OCI-LY7 (cell line): ENCODE measurements around the gene ZNF747. TPM values are rescaled to one million over a fixed set of nuclear protein-coding genes. Genes with fewer than 3 reads are reported as not detected.
A peak's percentile ranks its signal among the peaks of the same experiment; 100 is the strongest.

Experiments
- BruUV-seq: library from RNA; stranded (reverse); fragments of 400-500 nt; replicated peaks from 2 replicates; lab custom pipeline; 2021; lab: Mats Ljungman, UMichigan
- CTCF ChIA-PET: fragments of 300-600 bp; sonication (Branson Sonifier 250); formaldehyde crosslinking; loops from one replicate; lab custom pipeline; 2022; ENCODE audit warnings: antibody characterized with exemption; ENCODE audit not compliant: unreplicated experiment; lab: Charles Lee
- POLR2A ChIA-PET: fragments of 300-600 bp; sonication (Branson Sonifier 250); formaldehyde crosslinking; loops from one replicate; lab custom pipeline; 2022; ENCODE audit warnings: antibody characterized with exemption; lab: Charles Lee
- DNase-seq: peaks from one replicate; pipeline ENCODE4 v3.0.0-alpha.2; 2015; ENCODE audit warnings: low spot score
- H2AFZ ChIP-seq: fragments of 200-600 bp; sonication (generic), shearing (Covaris generic); 2 replicates; pipeline ENCODE4 v1.6.1; 2014; ENCODE audit warnings: mild to moderate bottlenecking, antibody characterized with exemption, low read length, moderate library complexity
- H3K27ac ChIP-seq: fragments of 200-600 bp; sonication (generic); 2 replicates; pipeline ENCODE4 v1.5.1; 2014; ENCODE audit warnings: mixed run types, low read depth, mild to moderate bottlenecking, moderate library complexity, low read length, inconsistent platforms; ENCODE audit not compliant: poor library complexity, severe bottlenecking
- H3K36me3 ChIP-seq: fragments of 200-600 bp; sonication (generic); 2 replicates; pipeline ENCODE4 v1.6.1; 2014; ENCODE audit warnings: mild to moderate bottlenecking, antibody characterized with exemption, low read length, moderate library complexity, mixed read lengths; ENCODE audit not compliant: insufficient read depth
- H3K4me1 ChIP-seq: fragments of 200-600 bp; sonication (generic); 2 replicates; pipeline ENCODE4 v1.5.1; 2014; ENCODE audit warnings: mild to moderate bottlenecking, low read length; ENCODE audit not compliant: insufficient read depth, poor library complexity, severe bottlenecking
- H3K4me2 ChIP-seq: fragments of 200-600 bp; sonication (generic); 2 replicates; pipeline ENCODE4 v1.6.1; 2014; ENCODE audit warnings: mild to moderate bottlenecking, low read length
- H3K4me3 ChIP-seq: fragments of 200-600 bp; sonication (generic); 2 replicates; pipeline ENCODE4 v1.5.1; 2014; ENCODE audit warnings: mild to moderate bottlenecking, low read depth, low read length; ENCODE audit not compliant: poor library complexity, severe bottlenecking
- H3K79me2 ChIP-seq: fragments of 200-600 bp; sonication (generic); 2 replicates; pipeline ENCODE4 v1.6.1; 2016; ENCODE audit warnings: low read depth, mild to moderate bottlenecking, low read length, moderate library complexity, mixed read lengths; ENCODE audit not compliant: insufficient read depth
- H3K9me2 ChIP-seq: fragments of 200-600 bp; sonication (generic); 2 replicates; pipeline ENCODE4 v1.6.1; 2016; ENCODE audit warnings: mild to moderate bottlenecking, low read length, mixed read lengths; ENCODE audit not compliant: insufficient read depth
- H3K9me3 ChIP-seq: fragments of 200-600 bp; sonication (generic); 2 replicates; pipeline ENCODE4 v1.6.1; 2014; ENCODE audit warnings: mild to moderate bottlenecking, mixed run types, low read length, mixed read lengths
- H4K20me1 ChIP-seq: fragments of 200-600 bp; sonication (generic); 2 replicates; pipeline ENCODE4 v1.6.1; 2014; ENCODE audit warnings: mild to moderate bottlenecking, antibody characterized with exemption, low read length, moderate library complexity, mixed read lengths; ENCODE audit not compliant: insufficient read depth
- CTCF ChIP-seq: fragments of 200-600 bp; sonication (generic); conservative IDR thresholded peaks from 2 replicates; pipeline ENCODE4 v1.5.1; 2014; ENCODE audit warnings: mild to moderate bottlenecking, antibody characterized with exemption, low read length, moderate library complexity, mixed read lengths
- EZH2phosphoT487 ChIP-seq: fragments of 200-600 bp; sonication (generic); IDR thresholded peaks from 2 replicates; pipeline ENCODE4 v1.6.1; 2018; ENCODE audit warnings: low read depth, borderline replicate concordance, mild to moderate bottlenecking, mixed run types, antibody characterized with exemption, low read length, moderate library complexity, mixed read lengths
- intact Hi-C: fragments of 100-400 bp; cut with micrococcal nuclease; formaldehyde crosslinking; loops from one replicate; pipeline ENCODE4 v1.10.0; 2022; ENCODE audit not compliant: unreplicated experiment
- total RNA-seq, 2 experiments: library from RNA; depleted of rRNA in 1 of 2; stranded (reverse); fragments of >200 nt in 1 of 2; shearing (Covaris generic) in 1 of 2; gene quantifications; 2 replicates each; pipeline ENCODE4 v1.2.3, GENCODE V29; 2014 to 2022

ZNF747 gene
- total RNA-seq, 2 experiments from 2014 or later = 17.2 to 22.2 TPM

- DNase-seq = peak; percentile 59
- Histone ChIP-seq H3K27ac (peak overlapping the region; percentile 82), H3K9me3 (no peaks in the 10 kb centered on the region), H3K4me2 (peak overlapping the region; percentile 89), H3K9me2 (no peaks in the 10 kb centered on the region), H3K4me1 (peaks cover 39% of the 10 kb centered on the region), H3K79me2 (peaks cover 28% of the 10 kb centered on the region; the same call in 1 of the 2 replicates), H3K4me3 (peak overlapping the region; percentile 75), H3K36me3 (peaks cover 21% of the 10 kb centered on the region), H4K20me1 (no peaks in the 10 kb centered on the region), H2AFZ (peak overlapping the region; percentile 51)
- TF ChIP-seq EZH2phosphoT487 (no peak), CTCF (no peak)
- POLR2A ChIA-PET = interaction anchor here (0.6 to 4.6 kb wide), 12 partner anchors 22 to 106 kb away, joined by 3 to 54 read pairs (median 4); partner anchors contain the start of genes DCTPP1, ZNF689 and ZNF764
- intact Hi-C loops = loop anchor here (1.0 to 2.0 kb wide), 4 partner anchors 23 to 105 kb away; partner anchors contain the start of genes DCTPP1, ITGAL and ZNF764
- CTCF ChIA-PET = interaction anchor here (0.5 to 1.8 kb wide), 7 partner anchors 22 to 414 kb away, joined by 3 to 19 read pairs (median 4); no protein-coding TSS in a partner anchor
- BruUV-seq = TSS peak; percentile 96
These were observed 583 bp upstream of the ZNF747 start for GRCh38 chr16:30535106-30535776.

- ChIA-PET POLR2A (interaction anchor here (0.6 to 4.6 kb wide), 7 partner anchors 24 to 104 kb away, joined by 3 to 54 read pairs (median 3); partner anchors contain the start of genes DCTPP1, ZNF689 and ZNF764), CTCF (interaction anchor here (0.7 kb wide), 1 partner anchor 95 kb away, joined by 4 read pairs; no protein-coding TSS in a partner anchor)
- Histone ChIP-seq H3K36me3 (peaks cover 21% of the 10 kb centered on the region), H2AFZ (peak overlapping the region; percentile 51), H3K27ac (peak overlapping the region; percentile 82), H3K4me1 (peaks cover 34% of the 10 kb centered on the region), H3K9me3 (no peaks in the 10 kb centered on the region), H3K4me3 (peak overlapping the region; percentile 75), H3K9me2 (no peaks in the 10 kb centered on the region), H3K79me2 (peaks cover 28% of the 10 kb centered on the region; the same call in 1 of the 2 replicates), H4K20me1 (no peaks in the 10 kb centered on the region), H3K4me2 (peak overlapping the region; percentile 89)
- TF ChIP-seq CTCF (peak; percentile 44; the same call in 1 of the 2 replicates), EZH2phosphoT487 (no peak)
- peak; percentile 45 for DNase-seq
- BruUV-seq = no TSS peak
- intact Hi-C loops = loop anchor here (2.0 kb wide), 1 partner anchor 61 kb away; the partner anchor contains the start of gene ITGAL
These were observed 800 bp downstream of the ZNF747 start for GRCh38 chr16:30533748-30534367.
